Stimulated activated CD8-positive, alpha-beta memory T cell treated with anti-CD3 and anti-CD28 coated beads, Interleukin-15, amount 100 ng/mL, for 4 hours (primary cell): ENCODE results near the gene SRMS.
"Not testable (repeated sequence)": the region's sequence is repeated elsewhere in the genome, so short reads cannot be mapped to it uniquely, and the experiment has no call there.

Experiments used
- DNase-seq, 2 donors: peaks; one replicate each; pipeline ENCODE4 v3.0.0-alpha.2; 2020; ENCODE audit warnings: low read depth in 2 of 2

Gene SRMS

GRCh38 chr20:63566395-63567135 is 19.0 kb upstream of the SRMS start:
- DNase-seq: no peak

GRCh38 chr20:63565699-63566335 is 18.3 kb upstream of the SRMS start:
- DNase-seq: no peak

DNA sequence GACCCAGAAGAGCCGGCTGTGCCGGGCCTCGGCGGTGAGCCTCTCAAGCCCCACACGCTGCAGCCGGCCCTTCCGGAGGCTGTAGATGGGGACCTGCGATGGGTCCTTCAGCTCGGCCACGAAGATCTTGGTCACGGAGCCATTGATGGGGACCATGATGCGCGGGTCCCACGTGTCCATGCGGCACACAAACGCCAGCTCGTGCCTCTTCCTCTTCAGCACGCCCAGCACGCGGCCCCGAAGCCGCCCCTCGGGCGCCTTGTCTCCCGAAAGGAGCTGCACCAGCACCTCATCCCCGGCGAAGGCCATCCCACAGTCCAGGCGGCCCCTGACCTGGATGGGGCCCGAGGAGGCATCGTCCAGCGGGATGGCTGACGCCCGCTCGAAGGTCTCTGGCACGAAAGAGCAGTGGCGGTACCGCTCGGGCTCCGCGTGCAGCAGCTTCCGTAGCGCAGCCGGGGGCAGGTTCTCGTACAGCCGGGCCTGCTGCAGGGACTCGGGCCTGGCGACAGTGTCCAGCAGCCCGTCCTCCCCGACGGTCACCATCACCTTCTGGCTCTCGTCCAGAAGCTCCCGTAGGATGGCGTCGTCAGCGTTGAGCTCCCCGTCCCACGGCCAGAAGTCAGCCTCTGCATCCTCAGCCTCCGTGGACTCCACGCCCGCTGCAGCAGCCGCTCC is 17.6 kb upstream of the SRMS start:
- no peak for DNase-seq

DNA sequence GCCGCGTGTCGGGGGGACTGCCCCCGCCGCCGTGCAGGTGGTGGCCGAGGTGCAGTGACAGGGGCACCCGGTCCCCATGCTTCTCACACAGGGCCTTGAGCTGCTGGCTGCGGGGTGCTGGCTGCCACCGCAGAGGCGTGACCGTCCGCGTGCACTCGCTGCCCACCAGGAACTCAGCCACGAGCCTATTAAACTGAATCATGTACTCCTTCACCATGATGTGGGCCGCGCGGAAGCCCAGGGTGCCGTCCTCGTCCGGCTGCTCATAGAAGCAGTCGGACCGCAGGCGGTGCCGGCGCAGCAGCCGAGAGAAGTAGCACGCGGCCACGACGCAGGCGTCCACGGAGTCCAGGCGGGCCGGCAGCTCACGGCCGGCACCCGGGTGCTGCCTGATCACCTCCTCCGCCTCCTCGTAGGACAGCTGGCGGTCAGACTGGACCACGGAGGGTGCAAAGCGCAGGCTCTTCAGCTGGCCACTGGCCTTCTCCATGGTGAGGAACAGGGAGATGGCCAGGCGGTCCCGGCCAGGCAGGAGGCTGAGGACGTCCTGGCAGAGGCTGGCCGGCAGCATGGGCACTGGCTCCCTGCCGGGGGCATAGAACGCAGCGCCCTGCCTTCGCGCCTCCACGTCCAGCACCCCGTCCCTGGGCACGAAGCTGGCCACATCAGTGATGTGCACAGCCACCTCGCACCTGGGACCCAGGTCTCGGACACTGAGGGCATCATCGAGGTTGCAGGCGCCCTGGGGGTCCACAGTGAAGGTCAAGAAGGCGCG is 16.7 kb upstream of the SRMS start:
- no peak for DNase-seq

DNA sequence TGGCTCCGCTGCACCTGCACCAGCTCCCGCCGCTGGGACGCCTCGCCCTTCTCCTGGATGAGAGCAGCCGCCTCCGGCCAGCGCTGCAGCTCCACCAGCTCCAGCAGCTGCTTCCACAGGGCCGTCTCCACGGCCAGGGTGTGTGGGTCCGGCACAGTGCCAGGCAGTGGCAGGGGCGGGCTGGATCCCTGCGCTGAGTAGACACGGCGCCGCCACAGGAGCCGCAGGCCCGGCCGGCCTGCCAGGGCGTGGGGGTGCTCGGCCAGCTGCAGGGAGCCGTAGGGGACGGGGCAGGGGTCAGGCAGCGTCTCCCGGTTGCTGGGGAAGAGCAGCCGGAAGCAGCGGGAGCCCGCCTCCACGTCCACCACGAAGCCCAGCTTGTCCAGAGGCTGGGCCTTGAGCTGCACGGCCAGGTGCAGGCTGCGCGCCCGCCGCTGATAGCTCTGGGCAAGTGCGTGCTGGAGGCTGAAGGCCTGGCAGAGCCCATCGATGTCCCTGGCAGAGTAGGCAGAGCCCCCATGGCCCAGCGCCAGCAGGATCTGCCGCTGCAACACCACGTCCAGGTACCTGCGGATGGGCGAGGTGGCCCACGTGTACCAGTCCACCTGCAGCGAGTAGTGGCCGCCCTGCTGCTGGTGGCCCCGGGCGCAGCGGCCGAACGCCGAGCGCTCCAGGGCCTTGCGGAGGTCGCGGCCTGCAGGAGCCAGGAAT is 15.8 kb upstream of the SRMS start:
- DNase-seq: no peak

GRCh38 chr20:63562461-63563224 is 15.1 kb upstream of the SRMS start:
- DNase-seq: no peak

- no peak for DNase-seq
Observed at GRCh38 chr20:63561624-63562396, 14.3 kb upstream of the SRMS start.

DNA sequence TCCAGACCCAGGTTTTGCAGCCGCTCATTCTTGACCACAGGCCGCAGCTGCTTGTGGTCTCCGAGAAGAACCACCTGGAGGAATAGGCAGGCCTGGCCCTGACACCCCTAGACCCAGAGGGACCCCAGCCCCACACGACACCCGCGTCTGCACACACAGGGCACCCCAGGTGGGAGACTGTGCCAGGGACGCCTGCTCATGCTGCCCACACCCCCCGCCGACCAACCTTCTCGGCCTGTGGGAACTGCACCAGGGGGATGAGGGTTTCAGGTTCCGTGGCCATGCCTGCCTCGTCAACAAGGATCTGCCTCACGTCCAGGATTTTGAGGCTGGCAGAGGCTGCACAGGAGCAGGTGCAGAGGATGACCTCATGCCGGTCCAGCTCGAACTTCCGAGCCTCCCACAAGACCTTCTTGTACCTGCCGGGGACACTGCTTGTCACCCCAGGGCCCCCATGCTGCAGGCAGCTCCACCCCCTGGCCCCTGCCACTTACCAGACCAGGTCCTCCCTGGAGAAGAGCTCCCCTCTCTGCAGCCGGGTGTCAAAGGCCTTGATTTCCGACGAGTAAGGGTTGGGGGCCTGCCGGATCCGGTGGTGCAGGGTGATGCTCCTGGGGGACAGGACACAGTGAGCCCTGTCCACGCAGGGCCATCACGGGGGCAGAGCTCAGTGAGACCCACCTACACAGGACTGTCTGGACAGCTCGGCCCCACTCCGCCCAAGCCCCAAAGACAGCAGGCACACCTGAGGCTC is 13.5 kb upstream of the SRMS start:
- DNase-seq: no peak

DNA sequence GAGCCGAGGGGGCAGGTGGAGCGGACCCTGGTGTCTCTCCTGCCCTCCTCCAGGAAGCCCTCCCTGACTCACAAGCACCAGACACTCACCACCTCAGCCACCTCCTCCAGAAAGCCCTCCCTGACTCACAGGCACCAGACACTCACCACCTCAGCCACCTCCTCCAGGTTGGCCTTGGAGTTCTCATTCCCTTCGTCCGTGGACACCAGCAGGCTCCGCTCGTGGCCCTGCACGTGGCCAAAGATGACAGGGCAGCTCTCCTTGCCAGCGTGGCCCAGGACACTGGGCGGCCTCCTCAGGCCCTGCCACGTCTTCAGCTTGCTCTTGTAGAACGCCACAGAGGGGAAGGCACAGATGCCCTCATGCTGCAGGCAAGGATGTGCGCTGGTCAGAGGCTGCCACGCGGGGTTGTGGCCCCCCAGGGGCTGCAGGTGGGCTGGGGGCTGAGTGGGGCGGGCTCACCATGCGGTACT is 12.8 kb upstream of the SRMS start:
- DNase-seq: no peak

DNA sequence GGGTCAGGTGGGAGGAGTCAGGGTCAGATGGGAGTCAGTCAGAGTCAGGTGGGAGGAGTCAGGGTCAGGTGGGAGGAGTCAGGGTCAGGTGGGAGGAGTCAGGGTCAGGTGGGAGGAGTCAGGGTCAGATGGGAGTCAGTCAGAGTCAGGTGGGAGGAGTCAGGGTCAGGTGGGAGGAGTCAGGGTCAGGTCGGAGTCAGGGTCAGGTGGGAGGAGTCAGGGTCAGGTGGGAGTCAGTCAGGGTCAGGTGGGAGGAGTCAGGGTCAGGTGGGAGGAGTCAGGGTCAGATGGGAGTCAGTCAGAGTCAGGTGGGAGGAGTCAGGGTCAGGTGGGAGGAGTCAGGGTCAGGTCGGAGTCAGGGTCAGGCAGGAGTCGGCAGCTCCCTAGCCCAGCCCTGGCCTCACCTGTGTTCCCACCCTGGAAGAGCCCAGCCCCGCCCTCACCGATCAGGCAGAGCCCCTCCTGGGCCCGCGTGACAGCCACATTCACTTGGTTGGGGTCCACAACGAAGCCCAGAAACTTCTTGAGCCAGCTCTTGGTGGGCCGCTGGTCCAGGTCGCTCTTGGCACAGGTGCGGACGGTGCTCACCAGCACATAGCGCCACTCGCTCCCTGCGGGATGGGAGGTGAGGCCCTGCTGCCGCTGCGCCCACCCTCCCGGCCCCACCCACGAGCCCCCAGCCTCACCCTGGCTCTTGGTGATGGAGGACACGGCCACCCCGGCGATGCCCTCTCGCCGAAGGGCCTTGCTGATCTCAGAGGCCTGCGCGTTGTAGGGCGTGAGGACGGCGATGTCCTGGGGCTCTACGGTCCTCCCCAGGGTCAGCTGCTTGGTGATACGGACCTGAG is 12.2 kb upstream of the SRMS start:
- DNase-seq: not testable (repeated sequence)

DNA sequence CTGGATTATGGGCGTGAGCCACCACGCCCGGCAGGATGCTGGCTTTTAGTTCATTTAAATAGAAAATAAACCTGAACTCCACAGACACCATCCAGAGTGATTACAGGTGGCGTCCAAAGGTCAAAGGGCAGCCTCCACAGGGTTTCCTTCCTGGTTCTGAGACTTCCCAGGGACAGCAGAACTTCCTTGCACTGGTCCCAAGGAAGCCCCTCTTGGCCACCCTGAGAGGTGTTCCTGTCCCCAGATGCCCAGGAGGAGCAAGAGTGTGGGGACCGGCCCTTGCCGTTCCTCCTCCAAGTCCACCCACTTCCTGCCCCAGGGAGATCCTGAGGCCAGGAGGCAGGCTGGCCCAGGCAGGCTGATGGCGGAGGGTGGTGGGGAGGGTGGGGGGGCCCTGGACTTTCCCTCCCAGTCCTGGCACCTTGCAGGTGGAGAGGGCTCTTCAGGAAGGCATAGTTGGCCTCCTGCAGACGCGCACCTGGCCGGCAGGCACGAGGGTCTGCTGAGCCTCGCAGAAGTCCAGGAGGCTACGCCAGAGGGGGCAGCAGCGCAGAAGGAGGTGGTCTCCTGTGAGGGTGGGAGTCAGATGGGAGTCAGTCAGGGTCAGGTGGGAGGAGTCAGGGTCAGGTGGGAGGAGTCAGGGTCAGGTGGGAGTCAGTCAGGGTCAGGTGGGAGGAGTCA is 11.4 kb upstream of the SRMS start:
- DNase-seq: no peak

GRCh38 chr20:63557481-63557891 is 9.9 kb upstream of the SRMS start:
- no peak for DNase-seq

GRCh38 chr20:63556873-63557478 is 9.4 kb upstream of the SRMS start:
- no peak for DNase-seq

DNA sequence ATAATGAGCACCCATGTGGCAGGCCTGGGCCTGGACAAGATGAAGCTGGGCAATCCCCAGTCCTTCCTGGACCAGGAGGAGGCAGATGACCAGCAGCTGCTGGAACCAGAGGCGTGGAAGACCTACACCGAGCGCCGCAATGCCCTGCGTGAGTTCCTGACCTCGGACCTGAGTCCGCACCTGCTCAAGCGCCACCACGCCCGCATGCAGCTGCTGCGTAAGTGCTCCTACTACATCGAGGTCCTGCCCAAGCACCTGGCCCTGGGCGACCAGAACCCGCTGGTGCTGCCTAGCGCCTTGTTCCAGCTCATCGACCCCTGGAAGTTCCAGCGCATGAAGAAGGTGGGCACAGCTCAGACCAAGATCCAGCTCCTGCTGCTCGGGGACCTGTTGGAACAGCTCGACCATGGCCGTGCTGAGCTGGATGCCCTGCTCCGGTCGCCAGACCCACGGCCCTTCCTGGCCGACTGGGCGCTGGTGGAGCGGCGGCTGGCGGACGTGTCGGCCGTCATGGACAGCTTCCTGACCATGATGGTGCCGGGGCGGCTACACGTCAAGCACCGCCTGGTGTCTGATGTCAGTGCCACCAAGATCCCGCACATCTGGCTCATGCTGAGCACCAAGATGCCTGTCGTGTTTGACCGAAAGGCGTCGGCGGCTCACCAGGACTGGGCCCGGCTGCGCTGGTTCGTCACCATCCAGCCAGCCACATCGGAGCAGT is 8.3 kb upstream of the SRMS start:
- DNase-seq: no peak

DNA sequence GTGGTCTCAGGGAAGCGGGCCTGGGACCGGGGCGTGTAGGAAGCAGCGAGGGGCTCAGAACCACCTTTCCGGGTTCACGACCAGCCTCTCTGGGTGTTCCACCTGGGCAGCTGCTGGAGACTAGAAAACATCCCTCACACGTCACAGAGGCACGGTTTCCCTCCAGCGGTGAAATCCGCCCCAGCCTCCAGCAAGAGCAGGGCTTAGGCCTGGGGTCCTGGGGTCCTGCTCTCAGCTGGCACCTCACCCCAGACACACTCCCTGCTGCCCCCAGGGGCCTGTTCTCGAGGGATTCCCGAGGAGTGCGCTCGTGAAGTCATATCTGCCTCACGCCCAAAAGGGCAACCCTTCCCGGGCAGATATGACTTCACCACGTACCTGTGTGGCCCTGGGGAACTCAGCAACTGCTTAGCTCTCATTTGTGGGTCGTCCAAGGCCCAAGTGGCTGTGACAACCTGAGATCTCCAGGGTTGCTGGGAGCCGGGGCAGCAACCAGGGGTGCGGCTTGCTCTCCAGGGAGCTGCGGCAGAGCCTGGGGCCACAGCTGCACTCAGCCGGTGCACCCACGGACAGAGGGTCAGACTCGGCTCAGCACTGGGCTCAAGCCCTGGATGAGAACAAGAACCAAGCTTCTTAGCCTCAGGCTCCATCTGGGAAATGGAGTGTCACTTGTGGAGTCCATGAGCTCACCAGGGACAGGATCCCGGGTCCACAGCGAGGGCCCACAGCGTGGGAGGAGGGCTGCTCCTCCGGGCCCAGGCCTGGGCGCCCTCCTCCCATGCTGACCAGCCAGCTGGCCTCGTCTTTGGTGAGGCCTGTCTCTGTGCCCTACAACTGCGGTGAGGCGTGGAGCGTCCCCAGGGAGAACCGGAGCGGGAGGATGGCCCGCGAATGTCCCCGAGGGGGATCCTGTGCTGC is 7.1 kb upstream of the SRMS start:
- DNase-seq: no peak

- peak in 1 of 2 donors; percentile 48 for DNase-seq
Observed at GRCh38 chr20:63553933-63554290, 6.4 kb upstream of the SRMS start, which contains the start of gene FNDC11. Gene FNDC11 (plus strand): TSS chr20:63554159. CDS start chr20:63555664, 1,505 bp downstream.
